ENCODE data around the gene SLC11A2. TPM values are rescaled to one million over a fixed set of nuclear protein-coding genes. Genes with fewer than 3 reads are reported as not detected.

SLC11A2 gene
- total RNA-seq, 2 experiments from 2014 or later: 21.6 to 23.9 TPM

DNA sequence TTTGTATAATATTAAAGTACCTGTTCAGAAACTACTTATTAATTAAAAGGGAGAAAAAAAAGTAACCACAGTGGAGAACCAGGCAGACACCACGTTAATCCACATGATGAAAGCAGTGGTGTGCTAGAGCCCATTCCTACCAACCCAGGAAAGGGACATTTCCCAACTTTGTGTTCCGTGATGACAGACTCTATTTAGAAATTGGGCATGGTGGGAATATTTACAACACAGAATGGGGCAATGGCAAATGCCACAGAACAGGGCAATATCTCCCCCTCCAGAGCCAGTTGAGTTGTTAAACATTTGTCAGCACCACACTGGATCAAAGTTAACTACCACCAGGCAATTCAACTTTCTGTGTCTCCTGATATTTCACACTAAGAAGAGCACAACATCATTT lies 75.1 kb downstream of the SLC11A2 start:
- no peak for DNase-seq
- no peaks in the 10 kb centered on the region for H3K27me3 Mint-ChIP-seq
- TF ChIP-seq, protein P1, sequence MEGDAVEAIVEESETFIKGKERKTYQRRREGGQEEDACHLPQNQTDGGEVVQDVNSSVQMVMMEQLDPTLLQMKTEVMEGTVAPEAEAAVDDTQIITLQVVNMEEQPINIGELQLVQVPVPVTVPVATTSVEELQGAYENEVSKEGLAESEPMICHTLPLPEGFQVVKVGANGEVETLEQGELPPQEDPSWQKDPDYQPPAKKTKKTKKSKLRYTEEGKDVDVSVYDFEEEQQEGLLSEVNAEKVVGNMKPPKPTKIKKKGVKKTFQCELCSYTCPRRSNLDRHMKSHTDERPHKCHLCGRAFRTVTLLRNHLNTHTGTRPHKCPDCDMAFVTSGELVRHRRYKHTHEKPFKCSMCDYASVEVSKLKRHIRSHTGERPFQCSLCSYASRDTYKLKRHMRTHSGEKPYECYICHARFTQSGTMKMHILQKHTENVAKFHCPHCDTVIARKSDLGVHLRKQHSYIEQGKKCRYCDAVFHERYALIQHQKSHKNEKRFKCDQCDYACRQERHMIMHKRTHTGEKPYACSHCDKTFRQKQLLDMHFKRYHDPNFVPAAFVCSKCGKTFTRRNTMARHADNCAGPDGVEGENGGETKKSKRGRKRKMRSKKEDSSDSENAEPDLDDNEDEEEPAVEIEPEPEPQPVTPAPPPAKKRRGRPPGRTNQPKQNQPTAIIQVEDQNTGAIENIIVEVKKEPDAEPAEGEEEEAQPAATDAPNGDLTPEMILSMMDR (IDR thresholded peaks at IDR 0.05): no peak
- intact Hi-C loops (cut with micrococcal nuclease): no loop called here
- ChIA-PET CTCF (no interaction called here), POLR2A (no interaction called here)
- H3K36me3 Mint-ChIP-seq (ENCODE audit: low read depth): no peaks in the 10 kb centered on the region
- H3K4me1 Mint-ChIP-seq (ENCODE audit: low read depth): no peaks in the 10 kb centered on the region
- ATAC-seq: no peak
- no peaks in the 10 kb centered on the region for H3K9me3 Mint-ChIP-seq
- H3K4me3 Mint-ChIP-seq: no peak overlapping the region
- H3K27ac Mint-ChIP-seq: no peak overlapping the region

DNA sequence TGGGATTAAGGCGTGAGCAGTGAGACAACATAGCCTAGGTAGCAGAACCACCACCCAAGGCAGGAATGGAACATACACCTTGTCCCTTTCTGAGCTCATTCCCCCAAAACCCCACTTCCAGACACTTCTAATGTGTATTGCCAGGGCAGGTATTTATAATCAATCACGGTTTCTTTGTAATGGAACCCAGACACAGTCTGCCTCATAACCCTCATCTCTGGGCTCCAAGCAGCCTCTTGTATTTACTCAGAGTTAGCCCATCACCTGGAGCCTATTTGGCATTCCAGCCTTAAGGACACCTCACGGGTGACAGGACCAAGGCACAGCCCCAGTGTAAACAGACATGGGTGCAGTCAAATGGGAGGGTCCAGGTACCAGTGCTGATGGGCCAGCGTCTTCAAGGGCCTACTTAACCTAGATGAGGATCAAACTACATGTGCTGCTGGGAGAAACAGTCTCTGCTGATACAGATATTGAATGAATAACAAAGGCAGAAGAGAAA lies 76.3 kb downstream of the SLC11A2 start:
- Mint-ChIP-seq H3K27ac (no peak overlapping the region), H3K36me3 (ENCODE audit: low read depth) (no peaks in the 10 kb centered on the region), H3K27me3 (no peaks in the 10 kb centered on the region), H3K4me1 (ENCODE audit: low read depth) (no peaks in the 10 kb centered on the region), H3K4me3 (no peak overlapping the region), H3K9me3 (no peaks in the 10 kb centered on the region)
- intact Hi-C loops (cut with micrococcal nuclease): no loop called here
- POLR2A ChIA-PET: interaction anchor here (0.7 kb wide), 1 partner anchor 719 kb away, joined by 3 read pairs; no protein-coding TSS in a partner anchor
- TF ChIP-seq, protein P1 (IDR thresholded peaks at IDR 0.05): no peak
- no peak for ATAC-seq
- DNase-seq: no peak
- CTCF ChIA-PET: interaction anchor here (1.1 kb wide), 1 partner anchor 11 kb away, joined by 3 read pairs; no protein-coding TSS in a partner anchor

DNA sequence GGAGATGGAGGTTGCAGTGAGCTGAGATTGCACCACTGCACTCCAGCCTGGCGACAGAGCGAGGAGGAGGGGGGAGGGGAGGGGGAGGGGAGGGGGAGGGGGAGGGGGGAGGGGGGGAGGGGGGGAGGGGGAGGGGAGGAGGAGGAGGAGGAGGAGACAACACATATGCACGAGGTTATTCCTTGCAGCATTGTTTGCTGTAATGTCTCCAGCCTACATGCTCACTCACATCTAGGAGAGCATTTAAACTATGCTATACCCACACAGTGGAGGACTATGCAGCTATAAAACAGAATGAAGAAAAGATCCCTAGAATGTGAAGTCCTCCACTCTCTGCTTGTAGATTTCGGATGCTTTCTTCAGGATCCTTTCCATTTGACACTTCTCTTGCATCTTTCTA lies 77.4 kb downstream of the SLC11A2 start:
- H3K4me3 Mint-ChIP-seq: no peak overlapping the region
- TF ChIP-seq, protein P1 (IDR thresholded peaks at IDR 0.05): no peak
- CTCF ChIA-PET: interaction anchor here (1.1 kb wide), 1 partner anchor 12 kb away, joined by 3 read pairs; no protein-coding TSS in a partner anchor
- POLR2A ChIA-PET: interaction anchor here (0.7 kb wide), 1 partner anchor 720 kb away, joined by 3 read pairs; no protein-coding TSS in a partner anchor
- no peaks in the 10 kb centered on the region for H3K36me3 Mint-ChIP-seq (ENCODE audit: low read depth)
- no peaks in the 10 kb centered on the region for H3K4me1 Mint-ChIP-seq (ENCODE audit: low read depth)
- ATAC-seq (no peak), DNase-seq (no peak)
- intact Hi-C loops (cut with micrococcal nuclease): no loop called here
- H3K9me3 Mint-ChIP-seq: no peaks in the 10 kb centered on the region
- no peaks in the 10 kb centered on the region for H3K27me3 Mint-ChIP-seq
- H3K27ac Mint-ChIP-seq: no peak overlapping the region

DNA sequence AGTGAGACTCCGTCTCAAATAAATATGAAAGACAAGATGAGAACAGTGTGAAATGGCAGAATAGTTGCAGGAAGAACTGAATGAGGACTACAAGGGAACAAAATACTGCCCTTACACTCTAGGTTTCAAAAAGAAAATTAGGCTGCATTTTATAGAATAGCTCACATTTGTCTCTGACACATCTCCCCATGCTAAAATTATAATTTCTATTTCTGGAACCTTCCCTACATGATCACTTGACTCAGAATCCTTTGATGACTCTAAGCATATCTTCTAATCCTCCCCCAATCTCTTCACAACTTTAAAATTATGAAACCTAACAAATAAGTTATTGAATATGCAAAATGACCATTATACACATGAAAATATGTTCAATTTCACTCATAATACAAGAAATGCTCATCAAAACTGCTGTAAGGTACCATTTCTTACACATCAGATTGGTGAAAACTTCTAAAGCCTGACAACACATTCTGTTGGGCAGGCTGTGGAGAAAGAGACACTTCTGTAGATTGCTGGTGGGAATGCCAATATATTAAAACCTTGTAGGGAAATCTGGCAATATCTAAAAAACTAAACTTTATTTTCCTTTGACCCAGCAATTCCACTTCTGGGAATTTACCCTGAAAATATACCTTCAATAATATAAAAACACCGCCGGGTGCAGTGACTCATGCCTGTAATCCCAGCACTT lies 78.1 kb downstream of the SLC11A2 start:
- ATAC-seq (no peak), DNase-seq (no peak)
- Mint-ChIP-seq H3K4me3 (no peak overlapping the region), H3K27me3 (no peaks in the 10 kb centered on the region), H3K9me3 (no peaks in the 10 kb centered on the region), H3K4me1 (ENCODE audit: low read depth) (no peaks in the 10 kb centered on the region), H3K36me3 (ENCODE audit: low read depth) (no peaks in the 10 kb centered on the region), H3K27ac (no peak overlapping the region)
- intact Hi-C loops (cut with micrococcal nuclease): no loop called here
- ChIA-PET CTCF (no interaction called here), POLR2A (no interaction called here)
- TF ChIP-seq, protein P1 (IDR thresholded peaks at IDR 0.05): no peak

DNA sequence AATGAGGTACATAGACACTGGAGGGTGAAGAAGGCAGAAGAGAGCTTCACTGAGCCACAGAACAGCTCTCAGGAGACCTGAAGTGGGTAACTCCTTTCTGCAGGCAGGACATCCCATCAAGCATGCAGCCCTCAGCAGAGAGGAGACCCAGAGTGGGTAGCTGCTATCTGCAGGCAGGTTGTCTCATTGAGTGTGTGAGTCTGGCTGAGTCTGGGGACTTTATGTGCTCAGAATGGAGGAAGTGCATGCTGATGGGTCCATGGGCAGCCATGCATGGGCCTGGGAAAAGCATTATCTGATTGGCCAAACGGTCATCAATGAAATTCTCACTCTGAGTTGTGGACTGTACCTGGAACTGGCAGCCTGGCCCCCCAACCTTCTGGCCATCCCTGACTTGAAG lies 88.5 kb downstream of the SLC11A2 start:
- Mint-ChIP-seq H3K36me3 (ENCODE audit: low read depth) (peaks cover 6% of the 10 kb centered on the region), H3K27ac (no peak overlapping the region), H3K4me3 (no peak overlapping the region), H3K4me1 (ENCODE audit: low read depth) (no peaks in the 10 kb centered on the region), H3K27me3 (no peaks in the 10 kb centered on the region), H3K9me3 (peaks cover 9% of the 10 kb centered on the region)
- TF ChIP-seq, protein P1 (IDR thresholded peaks at IDR 0.05): no peak
- ATAC-seq: no peak
- CTCF ChIA-PET: no interaction called here
- intact Hi-C loops (cut with micrococcal nuclease): no loop called here
- POLR2A ChIA-PET: no interaction called here
- no peak for DNase-seq
